A549 (cell line): Measurements from ENCODE around the gene MBNL2. TPM values are rescaled to one million over a fixed set of nuclear protein-coding genes. Genes with fewer than 3 reads are reported as not detected.

Source experiments
- ATAC-seq, 2 experiments: fragments of 200-7000 bp in 1 of 2; fragments of >200 bp in 1 of 2; cut with Nextera tagmentation in 1 of 2; cut with Tn5 transposase in 1 of 2; 3 replicates each; pipeline versions ENCODE4 v1.8.0 to v1.9.1; 2018 to 2020; ENCODE audit warnings: mild to moderate bottlenecking in 1 of 2, moderate library complexity in 1 of 2
- CTCF ChIA-PET: fragments of 300-600 bp; sonication (Branson Sonifier 250); formaldehyde crosslinking; extraction: SDS; loops from one replicate; lab custom pipeline; 2021; ENCODE audit warnings: antibody characterized with exemption, inconsistent platforms; lab: Yijun Ruan, JAX
- POLR2A ChIA-PET: fragments of 350-600 bp; formaldehyde crosslinking; extraction: SDS; loops from one replicate; lab custom pipeline; 2021; ENCODE audit warnings: antibody characterized with exemption, inconsistent platforms; lab: Yijun Ruan, JAX
- DNase-seq, 2 experiments: peaks; one replicate each; pipeline versions ENCODE4 v3.0.0 to v3.0.0-alpha.2; 2011 to 2016; ENCODE audit warnings: low read depth in 1 of 2, low spot score in 1 of 2
- FAIRE-seq: peaks from 2 replicates; lab custom pipeline; 2011; peaks lifted over from hg19 to GRCh38; lab: Jason Lieb, UNC
- H3K27ac ChIP-seq, 2 experiments: fragments of >200 bp; sonication (Bioruptor Twin); formaldehyde crosslinking; 3 replicates each; pipeline ENCODE4 v1.5.1; 2016 to 2017
- H3K4me1 ChIP-seq: fragments of >200 bp; sonication (Bioruptor Twin); formaldehyde crosslinking; 3 replicates; pipeline ENCODE4 v1.6.1; 2016
- H3K4me2 ChIP-seq: fragments of >200 bp; sonication (Bioruptor Twin); formaldehyde crosslinking; 3 replicates; pipeline ENCODE4 v1.6.1; 2016
- H3K4me3 ChIP-seq: fragments of >200 bp; sonication (Bioruptor Twin); formaldehyde crosslinking; 3 replicates; pipeline ENCODE4 v1.5.1; 2016
- H3K9me3 ChIP-seq: fragments of >200 bp; sonication (Bioruptor Twin); formaldehyde crosslinking; 3 replicates; pipeline ENCODE4 v1.6.1; 2016
- CTCF ChIP-seq: fragments of >200 bp; sonication (Bioruptor Twin); formaldehyde crosslinking; IDR thresholded peaks from 3 replicates; pipeline ENCODE4 v1.5.1; 2016
- EP300 ChIP-seq, 2 experiments: fragments of >200 bp; sonication (Bioruptor Twin); formaldehyde crosslinking; IDR thresholded peaks; 2 replicates in 1 of 2; 3 replicates in 1 of 2; pipeline ENCODE4 v1.6.1; 2016 to 2017
- JUN ChIP-seq, 2 experiments: fragments of >200 bp; sonication (Bioruptor Twin); formaldehyde crosslinking; IDR thresholded peaks; 2 replicates in 1 of 2; 3 replicates in 1 of 2; pipeline ENCODE4 v1.6.1; 2016 to 2017
- MAX ChIP-seq: IDR thresholded peaks from 2 replicates; pipeline ENCODE4 v1.6.1; 2012
- NFE2L2 ChIP-seq: fragments of 150-350 bp; conservative IDR thresholded peaks from 2 replicates; pipeline ENCODE4 v1.6.1; 2014; ENCODE audit warnings: low read length
- PBX3 ChIP-seq: IDR thresholded peaks from 2 replicates; pipeline ENCODE4 v1.6.1; 2012
- PHF8 ChIP-seq: fragments of 200-600 bp; sonication (generic); IDR thresholded peaks from 2 replicates; pipeline ENCODE4 v1.6.1; 2016; ENCODE audit warnings: low read depth, mild to moderate bottlenecking, antibody characterized with exemption, moderate library complexity, borderline replicate concordance
- POLR2A ChIP-seq: IDR thresholded peaks from 2 replicates; pipeline ENCODE4 v1.6.1; 2012; ENCODE audit warnings: mild to moderate bottlenecking, low read length
- WGBS: methylation state at CpG from one replicate; pipeline ENCODE4 v1.1.6; 2017; ENCODE audit errors: missing lambda C conversion rate; 5-methylcytosine and 5-hydroxymethylcytosine counted together
- polyA plus RNA-seq, 4 experiments: library from polyadenylated mRNA; depleted of rRNA in 3 of 4; stranded (reverse); fragments of >200 nt; fragmentation: RNase III in 1 of 4; extraction: RNeasy Plus Mini Kit Qiagen cat#74134 plus additional on column Dnase treatment in 1 of 4; gene quantifications; 2 replicates in 3 of 4; 3 replicates in 1 of 4; pipeline ENCODE4 v1.2.3, GENCODE V29; 2011 to 2017
- TF ChIP-seq, protein P1 (sequence below): fragments of >200 bp; sonication (Bioruptor Twin); formaldehyde crosslinking; IDR thresholded peaks from 3 replicates; pipeline ENCODE4 v1.6.1; 2016

MBNL2 gene
- polyA plus RNA-seq, 2 of the 4 experiments (the other 2 are of a cell fraction), result 18.7 to 20.6 TPM

GRCh38 chr13:97433727-97434396 lies 211.7 kb downstream of the MBNL2 start, which contains the start of gene RAP2A:
RAP2A (plus strand) TSS chr13:97434169; CDS start chr13:97434471, 302 bp downstream.
- ChIA-PET POLR2A (interaction anchor here (1.0 to 1.7 kb wide), 7 partner anchors 11 to 366 kb away, joined by 3 to 5 read pairs (median 4); no protein-coding TSS in a partner anchor), CTCF (interaction anchor here (1.1 kb wide), 1 partner anchor 35 kb away, joined by 4 read pairs; no protein-coding TSS in a partner anchor)
- TF ChIP-seq PBX3, result no peak
- TF ChIP-seq, protein P1, sequence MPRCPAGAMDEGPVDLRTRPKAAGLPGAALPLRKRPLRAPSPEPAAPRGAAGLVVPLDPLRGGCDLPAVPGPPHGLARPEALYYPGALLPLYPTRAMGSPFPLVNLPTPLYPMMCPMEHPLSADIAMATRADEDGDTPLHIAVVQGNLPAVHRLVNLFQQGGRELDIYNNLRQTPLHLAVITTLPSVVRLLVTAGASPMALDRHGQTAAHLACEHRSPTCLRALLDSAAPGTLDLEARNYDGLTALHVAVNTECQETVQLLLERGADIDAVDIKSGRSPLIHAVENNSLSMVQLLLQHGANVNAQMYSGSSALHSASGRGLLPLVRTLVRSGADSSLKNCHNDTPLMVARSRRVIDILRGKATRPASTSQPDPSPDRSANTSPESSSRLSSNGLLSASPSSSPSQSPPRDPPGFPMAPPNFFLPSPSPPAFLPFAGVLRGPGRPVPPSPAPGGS, result 0 out of 3 replicates have a peak, but pooled peaks have one; percentile 27
- TF ChIP-seq MAX, result peak; percentile 7; the same call in 1 of the 2 replicates
- TF ChIP-seq CTCF, result no peak
- TF ChIP-seq JUN (IDR thresholded peaks at IDR 0.05), result 0 out of 5 replicates have a peak, but pooled peaks of 1 of the 2 experiments have one; percentile 4
- TF ChIP-seq PHF8, result 0 out of 2 replicates have a peak, but pooled peaks have one; percentile 13
- no peak for TF ChIP-seq EP300 (IDR thresholded peaks at IDR 0.05)
- peak; percentile 40 for TF ChIP-seq POLR2A
- Histone ChIP-seq H3K4me3 (peak within 1 kb of the TSS; percentile 77), H3K27ac (peak within 1 kb of the TSS; percentile 93 to 98), H3K4me1 (peaks cover 18% of the 10 kb centered on the region; the same call in 1 of the 3 replicates), H3K4me2 (peak within 1 kb of the TSS; percentile 94), H3K9me3 (no peaks in the 10 kb centered on the region)
- FAIRE-seq (no peak), ATAC-seq (peak; percentile 74 to 81), DNase-seq (peak; percentile 17 to 88)
- 0% methylated on average over 3 of the region's 94 CpGs for WGBS

DNA sequence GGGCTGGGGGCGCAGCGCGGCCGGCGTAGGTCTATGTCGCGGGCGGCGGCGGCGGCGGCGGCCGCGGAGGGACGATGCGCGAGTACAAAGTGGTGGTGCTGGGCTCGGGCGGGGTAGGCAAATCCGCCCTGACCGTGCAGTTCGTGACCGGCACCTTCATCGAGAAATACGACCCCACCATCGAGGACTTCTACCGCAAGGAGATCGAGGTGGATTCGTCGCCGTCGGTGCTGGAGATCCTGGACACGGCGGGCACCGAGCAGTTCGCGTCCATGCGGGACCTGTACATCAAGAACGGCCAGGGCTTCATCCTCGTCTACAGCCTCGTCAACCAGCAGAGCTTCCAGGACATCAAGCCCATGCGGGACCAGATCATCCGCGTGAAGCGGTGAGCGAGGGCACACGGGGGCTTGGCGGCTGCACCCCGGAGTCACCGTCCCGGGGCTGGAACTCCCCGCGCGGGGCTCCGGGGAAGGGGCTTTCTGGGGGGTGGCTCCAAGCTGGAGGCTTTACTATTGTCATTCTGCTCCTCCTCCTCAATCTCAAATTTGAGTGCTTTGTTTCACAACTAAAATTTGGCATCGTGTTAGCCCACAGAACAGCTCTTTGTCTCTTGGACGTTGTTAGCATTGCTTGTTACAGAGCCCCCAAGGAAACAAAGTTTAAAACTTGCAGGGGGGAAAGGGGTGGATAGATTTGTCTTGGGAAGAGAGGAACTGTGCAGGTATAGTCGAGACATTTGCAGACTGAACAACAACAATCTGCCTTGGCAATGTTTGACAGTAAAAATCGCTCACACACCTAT lies 212.5 kb downstream of the MBNL2 start:
- CTCF ChIA-PET, result no interaction called here
- peak in 1 of 2 experiments; percentile 7; a peak in 3 of 6 replicates for ATAC-seq

DNA sequence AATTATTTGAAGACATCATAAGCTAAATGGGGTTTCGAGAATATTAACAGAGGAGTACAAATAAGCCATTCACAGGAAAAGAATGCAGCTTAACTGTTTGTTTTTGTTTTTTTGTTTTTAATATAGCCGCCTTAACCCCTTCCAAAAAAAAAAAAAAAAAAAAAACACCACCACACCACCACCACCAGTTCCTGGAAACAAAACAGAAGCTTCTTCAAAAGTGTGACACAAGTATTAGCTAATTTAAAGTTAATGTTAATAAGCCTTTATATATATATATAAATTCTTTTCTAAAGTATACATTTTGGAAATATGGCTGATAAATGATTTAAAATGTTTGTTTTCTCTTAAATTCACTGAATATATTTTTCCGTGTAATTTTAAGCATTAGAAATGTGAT lies 213.2 kb downstream of the MBNL2 start:
- no peak for TF ChIP-seq PBX3
- ChIA-PET POLR2A (no interaction called here), CTCF (interaction anchor here (0.6 kb wide), 1 partner anchor 515 kb away, joined by 3 read pairs; no protein-coding TSS in a partner anchor)
- H3K27ac ChIP-seq, result no peak overlapping the region; a peak in 1 of 6 replicates
- H3K4me1 ChIP-seq, result peaks cover 14% of the 10 kb centered on the region; the same call in 1 of the 3 replicates
- peak overlapping the region; percentile 94 for H3K4me2 ChIP-seq
- no peaks in the 10 kb centered on the region for H3K9me3 ChIP-seq
- ATAC-seq (no peak), FAIRE-seq (no peak), DNase-seq (no peak)
- 48% methylated on average over 3 of the region's 3 CpGs for WGBS
- H3K4me3 ChIP-seq, result peak overlapping the region; percentile 77

More for the DNA sequence above, 212.5 kb downstream of the MBNL2 start:
- peak in 1 of 2 experiments; percentile 31 for DNase-seq
- peak overlapping the region; percentile 94 for H3K4me2 ChIP-seq
- no peaks in the 10 kb centered on the region for H3K9me3 ChIP-seq
- H3K4me3 ChIP-seq, result peak overlapping the region; percentile 77
- POLR2A ChIA-PET, result interaction anchor here (1.5 to 1.7 kb wide), 3 partner anchors 27 to 366 kb away, joined by 3 to 5 read pairs (median 4); no protein-coding TSS in a partner anchor
- H3K4me1 ChIP-seq, result peaks cover 16% of the 10 kb centered on the region; the same call in 1 of the 3 replicates
- TF ChIP-seq NFE2L2 (no peak), MAX (0 out of 2 replicates have a peak, but pooled peaks have one; percentile 10), JUN (IDR thresholded peaks at IDR 0.05) (0 out of 5 replicates have a peak, but pooled peaks of 1 of the 2 experiments have one; percentile 1)
- peak overlapping the region; percentile 87 to 98 for H3K27ac ChIP-seq
- whole genome bisulfite sequencing, result 2% methylated on average over 7 of the region's 60 CpGs
- no peak for FAIRE-seq
